Smooth muscle cell (in vitro differentiated cells): Measurements from ENCODE around the gene RALGAPA2. TPM values are rescaled to one million over a fixed set of nuclear protein-coding genes. Genes with fewer than 3 reads are reported as not detected.

ENCODE experiments used
- DNase-seq: peaks from one replicate; lab custom pipeline; 2025; ENCODE audit not compliant: unreplicated experiment; lab: John Stamatoyannopoulos, UW
- H2AFZ ChIP-seq: fragments of 200-600 bp; sonication (generic); 2 replicates; pipeline ENCODE4 v1.6.0; 2016; ENCODE audit warnings: antibody characterized with exemption, low read depth, mild to moderate bottlenecking
- H3F3A ChIP-seq: fragments of 200-600 bp; sonication (generic); 2 replicates; pipeline ENCODE4 v1.6.0; 2017; ENCODE audit warnings: antibody characterized with exemption, low read depth
- H3K27ac ChIP-seq: fragments of 200-600 bp; sonication (generic); 2 replicates; pipeline ENCODE4 v1.5.1; 2016; ENCODE audit warnings: low read depth, mild to moderate bottlenecking
- H3K27me3 ChIP-seq: fragments of 200-600 bp; sonication (generic); 2 replicates; pipeline ENCODE4 v1.6.1; 2016; ENCODE audit warnings: low read depth, mild to moderate bottlenecking
- H3K36me3 ChIP-seq: fragments of 200-600 bp; sonication (generic); 2 replicates; pipeline ENCODE4 v1.5.1; 2016; ENCODE audit warnings: low read depth
- H3K4me1 ChIP-seq: fragments of 200-600 bp; sonication (generic); 2 replicates; pipeline ENCODE4 v1.5.1; 2016; ENCODE audit warnings: low read depth
- H3K4me2 ChIP-seq: fragments of 200-600 bp; sonication (generic); 2 replicates; pipeline ENCODE4 v1.6.0; 2016; ENCODE audit warnings: mild to moderate bottlenecking
- H3K4me3 ChIP-seq: fragments of 200-600 bp; sonication (generic); 2 replicates; pipeline ENCODE4 v1.5.1; 2016; ENCODE audit warnings: mild to moderate bottlenecking
- H3K79me2 ChIP-seq: fragments of 200-600 bp; sonication (generic); 2 replicates; pipeline ENCODE4 v1.6.0; 2016; ENCODE audit warnings: low read depth, mild to moderate bottlenecking
- H3K9ac ChIP-seq: fragments of 200-600 bp; sonication (generic); 2 replicates; pipeline ENCODE4 v1.6.0; 2016; ENCODE audit warnings: low read depth
- H3K9me3 ChIP-seq: fragments of 200-600 bp; sonication (generic); replicated peaks from 2 replicates; pipeline ENCODE4 v1.5.1; 2016; ENCODE audit warnings: low read depth
- H4K20me1 ChIP-seq: fragments of 200-600 bp; sonication (generic); 2 replicates; pipeline ENCODE4 v1.6.0; 2016; ENCODE audit warnings: low read depth
- WGBS: methylation state at CpG from one replicate; pipeline ENCODE4 v1.1.7; 2016; ENCODE audit warnings: low lambda C conversion rate; 5-methylcytosine and 5-hydroxymethylcytosine counted together
- polyA plus RNA-seq: library from polyadenylated mRNA; unstranded; fragments of >200 nt; fragmentation: Nextera tagmentation; extraction: Ambion mirVana; gene quantifications from 2 replicates; pipeline ENCODE4 v1.2.1, GENCODE V29; 2016
- total RNA-seq: library from RNA; depleted of rRNA; stranded (reverse); fragments of >200 nt; gene quantifications from 2 replicates; pipeline ENCODE4 v1.2.3, GENCODE V29; 2014
- TF ChIP-seq, protein P1 (sequence below): fragments of 200-600 bp; sonication (generic); IDR thresholded peaks from 2 replicates; pipeline ENCODE4 v1.5.1; 2017; ENCODE audit warnings: borderline replicate concordance, mild to moderate bottlenecking, antibody characterized with exemption; ENCODE audit not compliant: insufficient read depth, poor library complexity, severe bottlenecking

The RALGAPA2 gene
- total and polyA plus RNA-seq, 2 experiments from 2014 or later, result 3.5 to 6.2 TPM

DNA sequence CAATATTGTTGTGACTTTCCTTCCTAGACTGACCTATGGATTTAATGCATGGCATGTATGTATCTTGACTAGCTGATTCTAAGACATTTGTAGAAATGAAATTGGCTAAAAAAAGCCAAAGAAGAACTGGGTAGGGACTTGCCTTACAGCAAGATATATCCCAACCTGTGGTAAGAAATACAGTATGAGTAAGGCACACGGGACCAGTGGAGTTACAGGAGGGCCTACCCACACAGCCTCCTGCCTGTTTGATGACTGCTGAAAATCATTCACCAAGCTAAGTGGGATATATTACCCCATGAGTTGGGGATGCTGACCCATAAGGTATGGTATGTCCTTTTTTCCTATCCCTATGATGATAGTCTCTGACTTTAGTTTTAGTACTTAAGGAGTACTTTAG, 232.3 kb downstream of the RALGAPA2 start:
- Histone ChIP-seq H3K9me3 (no peaks in the 10 kb centered on the region), H3F3A (no peaks in the 10 kb centered on the region), H3K9ac (no peak overlapping the region), H3K4me3 (no peak overlapping the region), H3K27me3 (no peaks in the 10 kb centered on the region), H2AFZ (no peak overlapping the region), H3K27ac (no peak overlapping the region), H3K4me2 (no peak overlapping the region), H3K79me2 (no peaks in the 10 kb centered on the region), H3K4me1 (no peaks in the 10 kb centered on the region), H3K36me3 (no peaks in the 10 kb centered on the region), H4K20me1 (no peaks in the 10 kb centered on the region)
- 74% methylated on average over 1 of the region's 1 CpG for WGBS
- DNase-seq, result no peak
- TF ChIP-seq, protein P1, sequence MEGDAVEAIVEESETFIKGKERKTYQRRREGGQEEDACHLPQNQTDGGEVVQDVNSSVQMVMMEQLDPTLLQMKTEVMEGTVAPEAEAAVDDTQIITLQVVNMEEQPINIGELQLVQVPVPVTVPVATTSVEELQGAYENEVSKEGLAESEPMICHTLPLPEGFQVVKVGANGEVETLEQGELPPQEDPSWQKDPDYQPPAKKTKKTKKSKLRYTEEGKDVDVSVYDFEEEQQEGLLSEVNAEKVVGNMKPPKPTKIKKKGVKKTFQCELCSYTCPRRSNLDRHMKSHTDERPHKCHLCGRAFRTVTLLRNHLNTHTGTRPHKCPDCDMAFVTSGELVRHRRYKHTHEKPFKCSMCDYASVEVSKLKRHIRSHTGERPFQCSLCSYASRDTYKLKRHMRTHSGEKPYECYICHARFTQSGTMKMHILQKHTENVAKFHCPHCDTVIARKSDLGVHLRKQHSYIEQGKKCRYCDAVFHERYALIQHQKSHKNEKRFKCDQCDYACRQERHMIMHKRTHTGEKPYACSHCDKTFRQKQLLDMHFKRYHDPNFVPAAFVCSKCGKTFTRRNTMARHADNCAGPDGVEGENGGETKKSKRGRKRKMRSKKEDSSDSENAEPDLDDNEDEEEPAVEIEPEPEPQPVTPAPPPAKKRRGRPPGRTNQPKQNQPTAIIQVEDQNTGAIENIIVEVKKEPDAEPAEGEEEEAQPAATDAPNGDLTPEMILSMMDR, result no peak

DNA sequence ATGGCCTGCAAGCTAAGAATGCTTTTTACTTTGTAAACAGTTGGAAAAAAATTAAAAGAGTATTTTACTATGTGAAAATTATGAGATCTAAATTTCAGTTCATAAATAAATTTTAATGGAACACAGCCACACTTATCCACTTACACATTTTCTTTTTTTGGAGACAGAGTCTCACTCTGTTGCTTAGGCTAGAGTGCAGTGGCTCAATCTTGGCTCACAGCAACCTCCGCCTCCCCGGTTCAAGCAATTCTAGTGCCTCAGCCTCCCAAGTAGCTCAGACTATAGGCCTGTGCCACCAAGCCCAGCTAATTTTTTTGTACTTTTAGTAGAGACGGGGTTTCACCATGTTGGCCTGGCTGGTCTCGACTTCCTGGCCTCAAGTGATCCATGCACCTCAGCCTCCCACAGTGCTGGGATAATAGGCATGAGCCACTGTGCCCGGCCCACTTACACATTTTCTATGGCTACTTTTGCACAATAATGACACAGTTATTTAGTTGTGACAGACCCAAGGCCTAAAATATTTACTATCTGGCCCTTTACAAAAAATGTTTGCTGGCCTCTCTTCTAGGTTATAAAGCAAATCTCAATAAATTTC, 234.9 kb downstream of the RALGAPA2 start:
- Histone ChIP-seq H3F3A (no peaks in the 10 kb centered on the region), H3K27me3 (no peaks in the 10 kb centered on the region), H2AFZ (no peak overlapping the region), H3K79me2 (no peaks in the 10 kb centered on the region), H3K9me3 (no peaks in the 10 kb centered on the region), H4K20me1 (no peaks in the 10 kb centered on the region), H3K4me1 (no peaks in the 10 kb centered on the region), H3K9ac (no peak overlapping the region), H3K36me3 (no peaks in the 10 kb centered on the region), H3K4me3 (no peak overlapping the region), H3K27ac (no peak overlapping the region), H3K4me2 (no peak overlapping the region)
- TF ChIP-seq, protein P1, result no peak
- DNase-seq, result no peak
- WGBS, result 90% methylated on average over 5 of the region's 5 CpGs

DNA sequence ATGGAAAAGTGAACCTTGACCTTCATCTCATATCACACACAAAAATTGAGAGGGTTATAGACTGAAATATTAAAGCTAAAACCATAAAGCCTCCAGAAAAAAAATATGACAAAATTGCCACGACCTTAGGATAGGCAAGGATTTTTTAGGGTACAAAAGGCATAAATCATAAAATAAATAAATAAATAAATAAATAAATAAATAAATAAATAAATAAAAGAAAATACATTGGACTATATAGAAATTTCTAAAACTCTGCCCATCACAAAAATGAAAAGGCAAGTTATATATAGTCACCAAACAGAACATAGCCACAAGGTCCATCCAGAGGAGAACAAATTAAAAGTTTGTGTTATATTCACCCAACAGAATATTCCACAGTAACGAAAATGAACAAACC, 235.9 kb downstream of the RALGAPA2 start:
- no peak overlapping the region for H3K4me3 ChIP-seq
- H3K9ac ChIP-seq, result no peak overlapping the region
- no peaks in the 10 kb centered on the region for H3K9me3 ChIP-seq
- no peaks in the 10 kb centered on the region for H4K20me1 ChIP-seq
- H3F3A ChIP-seq, result no peaks in the 10 kb centered on the region
- no peaks in the 10 kb centered on the region for H3K79me2 ChIP-seq
- DNase-seq, result no peak
- no peaks in the 10 kb centered on the region for H3K36me3 ChIP-seq
- H3K4me1 ChIP-seq, result no peaks in the 10 kb centered on the region
- TF ChIP-seq, protein P1, result no peak
- no peak overlapping the region for H3K4me2 ChIP-seq
- no peak overlapping the region for H2AFZ ChIP-seq
- no peaks in the 10 kb centered on the region for H3K27me3 ChIP-seq
- H3K27ac ChIP-seq, result no peak overlapping the region
- WGBS, result 79% methylated on average over 2 of the region's 2 CpGs

DNA sequence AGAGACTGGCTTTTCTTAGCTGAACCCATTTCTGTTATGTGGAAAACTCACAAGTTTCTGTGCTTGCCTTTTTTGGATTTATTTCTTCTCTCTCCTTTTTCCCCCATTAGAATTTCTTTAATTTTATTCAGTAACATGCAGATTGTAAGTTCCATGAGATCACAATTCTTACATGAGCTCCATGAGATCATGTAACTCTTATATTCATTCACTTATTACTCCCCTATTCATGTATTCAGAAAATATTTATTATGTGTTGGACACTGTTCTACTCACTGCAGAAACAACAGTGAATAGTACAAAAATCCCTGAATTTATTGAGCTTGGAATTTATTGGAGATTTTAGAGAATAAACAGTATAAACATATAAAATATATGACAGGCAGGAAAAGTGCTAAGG, 238.8 kb downstream of the RALGAPA2 start:
- TF ChIP-seq, protein P1, result no peak
- no peaks in the 10 kb centered on the region for H3F3A ChIP-seq
- DNase-seq, result no peak
- no peaks in the 10 kb centered on the region for H3K4me1 ChIP-seq
- no peak overlapping the region for H2AFZ ChIP-seq
- no peak overlapping the region for H3K4me3 ChIP-seq
- H3K36me3 ChIP-seq, result no peaks in the 10 kb centered on the region
- no peak overlapping the region for H3K27ac ChIP-seq
- H4K20me1 ChIP-seq, result no peaks in the 10 kb centered on the region
- no peaks in the 10 kb centered on the region for H3K79me2 ChIP-seq
- no peak overlapping the region for H3K9ac ChIP-seq
- H3K27me3 ChIP-seq, result no peaks in the 10 kb centered on the region
- H3K9me3 ChIP-seq, result no peaks in the 10 kb centered on the region
- no peak overlapping the region for H3K4me2 ChIP-seq
